Measurements from ENCODE around the gene CACNG1. TPM values are rescaled to one million over a fixed set of nuclear protein-coding genes. Genes with fewer than 3 reads are reported as not detected.

Gene CACNG1
- total RNA-seq, 1 experiment from 2014 or later: not detected

DNA sequence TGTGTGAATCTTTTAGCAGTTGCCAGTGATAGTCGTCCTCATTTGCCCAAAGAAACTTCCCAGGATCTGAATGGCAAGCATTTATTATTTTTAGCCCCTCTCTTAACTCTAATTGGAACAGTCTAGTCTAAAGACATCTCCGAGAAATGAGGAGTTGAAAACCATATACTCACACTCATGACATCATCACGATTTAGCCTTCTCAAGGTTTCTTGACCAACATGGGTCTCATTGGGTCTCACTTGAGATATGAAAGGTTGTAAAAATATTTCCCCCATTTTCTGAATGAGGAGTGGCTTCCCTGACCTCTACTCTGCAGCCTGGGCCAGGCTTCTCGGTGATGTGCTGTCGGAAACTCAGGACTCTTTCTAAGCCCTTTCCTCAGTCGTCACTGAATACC is 37.1 kb upstream of the CACNG1 start:
- H3K36me3 ChIP-seq (ENCODE audit: low read depth): no peaks in the 10 kb centered on the region
- H3K79me2 ChIP-seq (ENCODE audit: low read depth): no peaks in the 10 kb centered on the region
- no peak overlapping the region for H3K4me3 ChIP-seq
- H2AFZ ChIP-seq: no peak overlapping the region
- H3K4me1 ChIP-seq (replicated peaks; ENCODE audit: insufficient read depth): no peaks in the 10 kb centered on the region
- 0 out of 2 replicates have a peak, but pooled peaks cover 5% of the 10 kb centered on the region for H4K20me1 ChIP-seq (ENCODE audit: insufficient read depth)
- H3K27ac ChIP-seq: no peak overlapping the region
- no peaks in the 10 kb centered on the region for H3K27me3 ChIP-seq (ENCODE audit: insufficient read depth, low read depth)
- no peak for TF ChIP-seq EZH2 (IDR thresholded peaks at IDR 0.05; ENCODE audit: low read depth)
- TF ChIP-seq, protein P1, sequence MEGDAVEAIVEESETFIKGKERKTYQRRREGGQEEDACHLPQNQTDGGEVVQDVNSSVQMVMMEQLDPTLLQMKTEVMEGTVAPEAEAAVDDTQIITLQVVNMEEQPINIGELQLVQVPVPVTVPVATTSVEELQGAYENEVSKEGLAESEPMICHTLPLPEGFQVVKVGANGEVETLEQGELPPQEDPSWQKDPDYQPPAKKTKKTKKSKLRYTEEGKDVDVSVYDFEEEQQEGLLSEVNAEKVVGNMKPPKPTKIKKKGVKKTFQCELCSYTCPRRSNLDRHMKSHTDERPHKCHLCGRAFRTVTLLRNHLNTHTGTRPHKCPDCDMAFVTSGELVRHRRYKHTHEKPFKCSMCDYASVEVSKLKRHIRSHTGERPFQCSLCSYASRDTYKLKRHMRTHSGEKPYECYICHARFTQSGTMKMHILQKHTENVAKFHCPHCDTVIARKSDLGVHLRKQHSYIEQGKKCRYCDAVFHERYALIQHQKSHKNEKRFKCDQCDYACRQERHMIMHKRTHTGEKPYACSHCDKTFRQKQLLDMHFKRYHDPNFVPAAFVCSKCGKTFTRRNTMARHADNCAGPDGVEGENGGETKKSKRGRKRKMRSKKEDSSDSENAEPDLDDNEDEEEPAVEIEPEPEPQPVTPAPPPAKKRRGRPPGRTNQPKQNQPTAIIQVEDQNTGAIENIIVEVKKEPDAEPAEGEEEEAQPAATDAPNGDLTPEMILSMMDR (conservative IDR thresholded peaks at IDR 0.05): no peak
- intact Hi-C loops (cut with micrococcal nuclease; ENCODE audit: unreplicated experiment): no loop called here
- BruUV-seq (replicated peaks): no TSS peak
- no peak for DNase-seq
- H3K9me2 ChIP-seq (ENCODE audit: insufficient read depth): no peaks in the 10 kb centered on the region
- no peak overlapping the region for H3K4me2 ChIP-seq
- ChIA-PET POLR2A (ENCODE audit: unreplicated experiment) (interaction anchor here (0.7 kb wide), 1 partner anchor 1426 kb away, joined by 9 read pairs; no protein-coding TSS in a partner anchor), CTCF (no interaction called here)
- H3F3A ChIP-seq (ENCODE audit: insufficient read depth, low read depth): no peaks in the 10 kb centered on the region
- H3K9me3 ChIP-seq (ENCODE audit: insufficient read depth, low read depth): no peaks in the 10 kb centered on the region

DNA sequence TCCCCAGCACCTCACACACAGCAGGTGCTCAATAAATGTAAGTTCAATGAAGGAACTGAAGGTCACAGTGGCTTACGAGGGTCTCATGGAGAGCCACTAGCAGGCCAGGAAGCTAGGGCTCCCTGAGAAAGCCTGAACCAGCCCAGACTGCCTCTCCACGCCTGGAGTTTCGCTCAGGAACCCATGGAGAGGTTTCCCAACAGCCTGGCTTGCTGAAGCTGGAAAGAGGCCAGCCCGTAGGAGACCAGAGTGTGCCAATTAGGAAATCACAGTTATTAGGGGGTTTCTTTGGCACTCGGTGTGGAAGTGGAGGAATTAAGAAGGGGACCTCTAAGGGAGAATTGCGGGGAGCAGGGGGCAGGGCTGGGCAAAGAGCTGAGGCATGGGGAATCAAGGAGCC is 36.3 kb upstream of the CACNG1 start:
- TF ChIP-seq, protein P1 (conservative IDR thresholded peaks at IDR 0.05): no peak
- TF ChIP-seq EZH2 (IDR thresholded peaks at IDR 0.05; ENCODE audit: low read depth): no peak
- Histone ChIP-seq H3K27ac (no peak overlapping the region), H4K20me1 (ENCODE audit: insufficient read depth) (0 out of 2 replicates have a peak, but pooled peaks cover 4% of the 10 kb centered on the region), H3K9me3 (ENCODE audit: insufficient read depth, low read depth) (no peaks in the 10 kb centered on the region), H3F3A (ENCODE audit: insufficient read depth, low read depth) (no peaks in the 10 kb centered on the region), H3K4me2 (no peak overlapping the region), H3K4me1 (replicated peaks; ENCODE audit: insufficient read depth) (no peaks in the 10 kb centered on the region), H3K9me2 (ENCODE audit: insufficient read depth) (no peaks in the 10 kb centered on the region), H2AFZ (no peak overlapping the region), H3K27me3 (ENCODE audit: insufficient read depth, low read depth) (no peaks in the 10 kb centered on the region), H3K79me2 (ENCODE audit: low read depth) (no peaks in the 10 kb centered on the region), H3K36me3 (ENCODE audit: low read depth) (no peaks in the 10 kb centered on the region), H3K4me3 (no peak overlapping the region)
- POLR2A ChIA-PET (ENCODE audit: unreplicated experiment): no interaction called here
- BruUV-seq (replicated peaks): no TSS peak
- DNase-seq: no peak
- intact Hi-C loops (cut with micrococcal nuclease; ENCODE audit: unreplicated experiment): no loop called here
- CTCF ChIA-PET: no interaction called here

DNA sequence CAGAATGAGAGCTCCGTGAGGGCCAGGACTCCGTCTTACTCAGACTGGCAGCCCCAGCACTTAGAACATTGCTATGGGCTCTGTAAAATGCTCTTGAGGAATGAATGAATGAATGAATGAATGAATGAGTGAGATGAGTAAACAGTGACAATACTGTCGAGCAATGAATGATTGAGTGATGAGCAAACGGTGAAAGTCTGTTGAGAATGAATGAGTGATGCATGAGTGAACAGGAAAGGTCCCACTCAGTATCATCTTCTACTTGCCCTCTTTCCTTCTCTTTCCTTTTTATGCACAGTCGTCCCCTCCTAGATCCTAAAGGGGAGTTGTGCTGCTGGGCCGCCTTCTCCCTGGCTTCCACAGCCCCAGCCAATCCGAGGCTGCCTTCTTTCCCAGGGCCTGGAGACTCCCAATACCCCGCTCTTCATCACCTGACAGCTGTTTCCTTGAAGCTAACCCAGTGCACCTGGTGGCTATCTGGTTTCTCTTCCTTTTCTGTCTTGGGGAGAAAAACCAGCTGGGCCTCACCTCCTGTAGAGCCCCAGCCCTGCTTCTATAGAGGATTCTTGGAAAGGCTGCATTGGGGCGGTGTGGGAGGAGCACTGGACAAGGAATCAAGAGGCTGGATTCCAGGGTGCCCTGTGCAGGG is 32.7 kb upstream of the CACNG1 start:
- Histone ChIP-seq H3F3A (ENCODE audit: insufficient read depth, low read depth) (no peaks in the 10 kb centered on the region), H3K79me2 (ENCODE audit: low read depth) (no peaks in the 10 kb centered on the region), H3K4me3 (no peak overlapping the region), H3K27ac (no peak overlapping the region), H4K20me1 (ENCODE audit: insufficient read depth) (no peaks in the 10 kb centered on the region), H3K4me2 (no peak overlapping the region), H3K4me1 (replicated peaks; ENCODE audit: insufficient read depth) (no peaks in the 10 kb centered on the region), H3K9me3 (ENCODE audit: insufficient read depth, low read depth) (no peaks in the 10 kb centered on the region), H3K36me3 (ENCODE audit: low read depth) (no peaks in the 10 kb centered on the region), H2AFZ (no peak overlapping the region), H3K27me3 (ENCODE audit: insufficient read depth, low read depth) (no peaks in the 10 kb centered on the region), H3K9me2 (ENCODE audit: insufficient read depth) (no peaks in the 10 kb centered on the region)
- ChIA-PET POLR2A (ENCODE audit: unreplicated experiment) (no interaction called here), CTCF (no interaction called here)
- no peak for TF ChIP-seq EZH2 (IDR thresholded peaks at IDR 0.05; ENCODE audit: low read depth)
- TF ChIP-seq, protein P1 (conservative IDR thresholded peaks at IDR 0.05): no peak
- intact Hi-C loops (cut with micrococcal nuclease; ENCODE audit: unreplicated experiment): no loop called here
- DNase-seq: no peak
- BruUV-seq (replicated peaks): no TSS peak
